ENCODE data around the gene NKIRAS1.
"Not testable (repeated sequence)": the region's sequence is repeated elsewhere in the genome, so short reads cannot be mapped to it uniquely, and the experiment has no call there.

Gene NKIRAS1

GRCh38 chr3:23864931-23865330 lies 51.9 kb downstream of the NKIRAS1 start:
- intact Hi-C loops (cut with micrococcal nuclease), result no loop called here
- H3K27me3 Mint-ChIP-seq, result no peaks in the 10 kb centered on the region
- peaks cover 39% of the 10 kb centered on the region for H3K4me1 Mint-ChIP-seq (ENCODE audit: low read depth)
- H3K9me3 Mint-ChIP-seq, result no peaks in the 10 kb centered on the region
- H3K36me3 Mint-ChIP-seq (ENCODE audit: low read depth), result peaks cover 34% of the 10 kb centered on the region
- H3K27ac Mint-ChIP-seq, result peak overlapping the region; percentile 16
- no peak overlapping the region for H3K4me3 Mint-ChIP-seq

GRCh38 chr3:23863060-23863459 lies 53.7 kb downstream of the NKIRAS1 start:
- Mint-ChIP-seq H3K27me3 (no peaks in the 10 kb centered on the region), H3K27ac (no peak overlapping the region), H3K4me3 (no peak overlapping the region), H3K9me3 (no peaks in the 10 kb centered on the region), H3K4me1 (ENCODE audit: low read depth) (peaks cover 47% of the 10 kb centered on the region), H3K36me3 (ENCODE audit: low read depth) (peaks cover 34% of the 10 kb centered on the region)
- intact Hi-C loops (cut with micrococcal nuclease), result no loop called here

GRCh38 chr3:23861689-23862088 lies 55.1 kb downstream of the NKIRAS1 start:
- H3K9me3 Mint-ChIP-seq, result no peaks in the 10 kb centered on the region
- intact Hi-C loops (cut with micrococcal nuclease), result no loop called here
- peaks cover 34% of the 10 kb centered on the region for H3K36me3 Mint-ChIP-seq (ENCODE audit: low read depth)
- no peak overlapping the region for H3K4me3 Mint-ChIP-seq
- H3K27ac Mint-ChIP-seq, result no peak overlapping the region
- peaks cover 60% of the 10 kb centered on the region for H3K4me1 Mint-ChIP-seq (ENCODE audit: low read depth)
- H3K27me3 Mint-ChIP-seq, result no peaks in the 10 kb centered on the region

- Mint-ChIP-seq H3K9me3 (no peaks in the 10 kb centered on the region), H3K4me3 (no peak overlapping the region), H3K27me3 (no peaks in the 10 kb centered on the region), H3K27ac (no peak overlapping the region), H3K4me1 (ENCODE audit: low read depth) (peaks cover 55% of the 10 kb centered on the region), H3K36me3 (ENCODE audit: low read depth) (peaks cover 33% of the 10 kb centered on the region)
- intact Hi-C loops (cut with micrococcal nuclease), result no loop called here
Measured at GRCh38 chr3:23859839-23860382, 56.9 kb downstream of the NKIRAS1 start.

- no peaks in the 10 kb centered on the region for H3K27me3 Mint-ChIP-seq
- intact Hi-C loops (cut with micrococcal nuclease), result no loop called here
- H3K9me3 Mint-ChIP-seq, result no peaks in the 10 kb centered on the region
- peaks cover 49% of the 10 kb centered on the region for H3K4me1 Mint-ChIP-seq (ENCODE audit: low read depth)
- H3K36me3 Mint-ChIP-seq (ENCODE audit: low read depth), result peaks cover 26% of the 10 kb centered on the region
- no peak overlapping the region for H3K4me3 Mint-ChIP-seq
- H3K27ac Mint-ChIP-seq, result no peak overlapping the region
Measured at GRCh38 chr3:23859012-23859743, 57.6 kb downstream of the NKIRAS1 start.

- H3K4me1 Mint-ChIP-seq (ENCODE audit: low read depth), result peaks cover 32% of the 10 kb centered on the region
- no peaks in the 10 kb centered on the region for H3K27me3 Mint-ChIP-seq
- peaks cover 9% of the 10 kb centered on the region for H3K9me3 Mint-ChIP-seq
- peak overlapping the region; percentile 91 for H3K27ac Mint-ChIP-seq
- peaks cover 17% of the 10 kb centered on the region for H3K36me3 Mint-ChIP-seq (ENCODE audit: low read depth)
- intact Hi-C loops (cut with micrococcal nuclease), result no loop called here
- H3K4me3 Mint-ChIP-seq, result peak overlapping the region; percentile 60
Measured at GRCh38 chr3:23856286-23856685, 60.5 kb downstream of the NKIRAS1 start.

GRCh38 chr3:23849462-23849861 lies 67.3 kb downstream of the NKIRAS1 start:
- Mint-ChIP-seq H3K36me3 (ENCODE audit: low read depth) (peaks cover 14% of the 10 kb centered on the region), H3K4me1 (ENCODE audit: low read depth) (peaks cover 15% of the 10 kb centered on the region)
- H3K9me3 Mint-ChIP-seq; H3K27ac Mint-ChIP-seq; H3K27me3 Mint-ChIP-seq; intact Hi-C loops (cut with micrococcal nuclease); H3K4me3 Mint-ChIP-seq: not testable (repeated sequence)

- intact Hi-C loops (cut with micrococcal nuclease), result no loop called here
- H3K36me3 Mint-ChIP-seq (ENCODE audit: low read depth), result peaks cover 7% of the 10 kb centered on the region
- no peak overlapping the region for H3K27ac Mint-ChIP-seq
- H3K9me3 Mint-ChIP-seq, result no peaks in the 10 kb centered on the region
- no peaks in the 10 kb centered on the region for H3K27me3 Mint-ChIP-seq
- H3K4me1 Mint-ChIP-seq (ENCODE audit: low read depth), result peaks cover 34% of the 10 kb centered on the region
- H3K4me3 Mint-ChIP-seq, result no peak overlapping the region
Measured at GRCh38 chr3:23845326-23846216, 71.2 kb downstream of the NKIRAS1 start.

GRCh38 chr3:23843869-23844268 lies 72.9 kb downstream of the NKIRAS1 start:
- Mint-ChIP-seq H3K27ac (no peak overlapping the region), H3K4me1 (ENCODE audit: low read depth) (peaks cover 34% of the 10 kb centered on the region), H3K36me3 (ENCODE audit: low read depth) (peaks cover 7% of the 10 kb centered on the region), H3K9me3 (no peaks in the 10 kb centered on the region), H3K4me3 (no peak overlapping the region), H3K27me3 (no peaks in the 10 kb centered on the region)
- intact Hi-C loops (cut with micrococcal nuclease), result no loop called here
